Posterior vena cava (tissue), 2 donors: ENCODE results near the gene FLNC. TPM values are rescaled to one million over a fixed set of nuclear protein-coding genes. Genes with fewer than 3 reads are reported as not detected.

ENCODE experiments used
- DNase-seq: peaks from one replicate; pipeline ENCODE4 v3.0.0-alpha.2; 2020; ENCODE audit warnings: low spot score
- intact Hi-C, 2 donors: fragments of 100-400 bp; cut with DNase I; formaldehyde crosslinking; loops; one replicate each; pipeline versions ENCODE4 v1.14.1 to v1.14.2; 2022 to 2023
- long read RNA-seq, 2 donors: library from polyadenylated mRNA; unstranded; transcript quantifications; one replicate each; pipeline ENCODE4 v2.0.0, GENCODE V29; 2020 to 2021
- total RNA-seq, 2 donors: library from RNA; stranded (reverse); fragmentation: NEBNext Ultra II Directional; extraction: Animal tissue kit (Norgen Biotek cat#: 25700); gene quantifications; one replicate each; pipeline ENCODE4 v1.2.1, GENCODE V29; 2021
- donor health status: DM: yes; HTN: yes; CAD: no.
- donor health status: DM: yes; HTN: yes; CAD: no.

Gene FLNC, protein sequence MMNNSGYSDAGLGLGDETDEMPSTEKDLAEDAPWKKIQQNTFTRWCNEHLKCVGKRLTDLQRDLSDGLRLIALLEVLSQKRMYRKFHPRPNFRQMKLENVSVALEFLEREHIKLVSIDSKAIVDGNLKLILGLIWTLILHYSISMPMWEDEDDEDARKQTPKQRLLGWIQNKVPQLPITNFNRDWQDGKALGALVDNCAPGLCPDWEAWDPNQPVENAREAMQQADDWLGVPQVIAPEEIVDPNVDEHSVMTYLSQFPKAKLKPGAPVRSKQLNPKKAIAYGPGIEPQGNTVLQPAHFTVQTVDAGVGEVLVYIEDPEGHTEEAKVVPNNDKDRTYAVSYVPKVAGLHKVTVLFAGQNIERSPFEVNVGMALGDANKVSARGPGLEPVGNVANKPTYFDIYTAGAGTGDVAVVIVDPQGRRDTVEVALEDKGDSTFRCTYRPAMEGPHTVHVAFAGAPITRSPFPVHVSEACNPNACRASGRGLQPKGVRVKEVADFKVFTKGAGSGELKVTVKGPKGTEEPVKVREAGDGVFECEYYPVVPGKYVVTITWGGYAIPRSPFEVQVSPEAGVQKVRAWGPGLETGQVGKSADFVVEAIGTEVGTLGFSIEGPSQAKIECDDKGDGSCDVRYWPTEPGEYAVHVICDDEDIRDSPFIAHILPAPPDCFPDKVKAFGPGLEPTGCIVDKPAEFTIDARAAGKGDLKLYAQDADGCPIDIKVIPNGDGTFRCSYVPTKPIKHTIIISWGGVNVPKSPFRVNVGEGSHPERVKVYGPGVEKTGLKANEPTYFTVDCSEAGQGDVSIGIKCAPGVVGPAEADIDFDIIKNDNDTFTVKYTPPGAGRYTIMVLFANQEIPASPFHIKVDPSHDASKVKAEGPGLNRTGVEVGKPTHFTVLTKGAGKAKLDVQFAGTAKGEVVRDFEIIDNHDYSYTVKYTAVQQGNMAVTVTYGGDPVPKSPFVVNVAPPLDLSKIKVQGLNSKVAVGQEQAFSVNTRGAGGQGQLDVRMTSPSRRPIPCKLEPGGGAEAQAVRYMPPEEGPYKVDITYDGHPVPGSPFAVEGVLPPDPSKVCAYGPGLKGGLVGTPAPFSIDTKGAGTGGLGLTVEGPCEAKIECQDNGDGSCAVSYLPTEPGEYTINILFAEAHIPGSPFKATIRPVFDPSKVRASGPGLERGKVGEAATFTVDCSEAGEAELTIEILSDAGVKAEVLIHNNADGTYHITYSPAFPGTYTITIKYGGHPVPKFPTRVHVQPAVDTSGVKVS (N-terminal part only)
- total RNA-seq: 100 to 1,000 TPM; 440 to 856 TPM
- long read RNA-seq, donor 1, partial matches to known transcripts: 325 of 341 reads
- long read RNA-seq, donor 1, other reads (novel, unspliced or antisense): 16 of 341 reads
- long read RNA-seq, donor 2, partial matches to known transcripts: 558 of 599 reads
- long read RNA-seq, donor 2, other reads (novel, unspliced or antisense): 41 of 599 reads

- no peak for DNase-seq
- intact Hi-C loops: loop anchor here in 1 of 2 donors (5.0 kb wide), 2 partner anchors 48 to 73 kb away; no protein-coding TSS in a partner anchor
Observed at GRCh38 chr7:128830231-128831177, at the start of gene FLNC. Gene FLNC (plus strand): TSS chr7:128830406. CDS start chr7:128830638, 232 bp downstream.

DNA sequence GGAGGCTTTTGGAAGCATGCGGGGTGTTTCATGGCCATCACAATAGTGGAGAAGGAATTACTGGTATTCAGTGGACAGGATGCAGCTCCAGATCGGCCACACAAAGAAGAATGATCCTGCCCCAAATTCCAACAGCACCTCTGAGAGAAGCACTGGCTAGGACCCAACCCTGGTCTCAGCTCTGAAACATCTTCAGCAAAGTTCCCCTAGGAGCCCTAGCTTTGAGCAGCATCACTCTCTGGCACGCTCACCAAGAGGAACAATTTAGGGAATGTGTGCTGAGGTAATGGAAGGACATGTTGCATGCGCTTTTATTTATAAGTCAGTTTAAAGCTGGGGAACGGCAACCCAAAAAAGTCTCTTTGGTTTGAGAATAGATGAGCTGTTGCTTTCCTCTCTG, 49.1 kb upstream of the FLNC start:
- DNase-seq: no peak
- intact Hi-C loops: loop anchor here in 1 of 2 donors (5.0 kb wide), 1 partner anchor 51 kb away; the partner anchor contains the start of gene FLNC

GRCh38 chr7:128781851-128782250, 48.4 kb upstream of the FLNC start:
- DNase-seq: no peak
- intact Hi-C loops: loop anchor here in 1 of 2 donors (5.0 kb wide), 1 partner anchor 50 kb away; the partner anchor contains the start of gene FLNC

DNA sequence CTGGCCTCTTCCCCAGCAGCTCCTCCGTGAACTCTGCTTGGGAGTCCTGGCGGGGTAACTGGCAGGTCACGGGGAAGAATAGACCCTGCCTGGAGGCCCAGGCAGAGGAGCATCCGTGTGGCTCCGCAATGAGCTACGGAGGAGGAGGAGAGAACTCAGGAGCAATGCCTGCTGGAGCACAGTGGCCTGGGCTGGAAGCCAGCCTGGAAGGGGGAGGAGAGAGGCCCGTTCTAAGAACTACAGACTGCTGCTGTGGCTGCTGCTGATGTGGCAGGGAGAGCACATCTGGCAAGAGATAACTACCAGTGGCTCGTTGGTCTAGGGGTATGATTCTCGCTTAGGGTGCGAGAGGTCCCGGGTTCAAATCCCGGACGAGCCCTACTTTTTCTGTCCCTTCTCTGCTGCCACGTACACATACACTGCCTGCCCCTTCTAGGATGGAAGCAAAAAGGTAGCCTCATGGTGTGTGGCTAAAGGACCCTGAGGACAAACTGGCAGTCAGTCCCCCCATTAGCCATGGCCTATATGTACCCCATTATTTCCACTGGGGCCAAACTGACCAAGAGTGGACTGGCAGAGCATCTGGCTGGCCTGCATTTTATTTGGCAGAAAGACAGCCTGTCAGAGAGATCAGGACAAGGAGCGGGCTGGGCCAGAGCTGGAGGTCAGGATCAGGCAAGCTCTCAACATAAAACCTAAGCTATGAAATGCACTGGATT, 46.9 kb upstream of the FLNC start:
- intact Hi-C loops: loop anchor here in 1 of 2 donors (5.0 kb wide), 1 partner anchor 49 kb away; the partner anchor contains the start of gene FLNC
- peak; percentile 95 for DNase-seq

DNA sequence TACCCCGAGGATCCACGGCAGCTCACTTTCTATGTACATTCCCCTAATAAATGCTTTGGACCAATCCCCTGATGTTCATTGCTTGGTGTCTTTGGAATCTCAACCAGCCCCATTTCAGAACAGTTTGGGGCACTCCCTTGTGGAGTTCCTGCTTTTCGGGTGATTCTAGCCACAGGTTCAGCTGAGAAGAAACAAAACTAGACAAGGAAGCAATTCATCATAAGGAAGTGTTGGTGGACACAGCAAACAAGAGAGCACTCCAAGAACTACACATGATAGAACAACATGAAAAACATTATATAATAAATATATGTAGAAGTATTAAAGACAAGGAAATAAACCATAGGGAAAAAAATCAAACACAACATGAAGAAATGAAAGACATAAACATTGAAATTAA, 44.5 kb upstream of the FLNC start:
- no peak for DNase-seq
- intact Hi-C loops: no loop called here

GRCh38 chr7:128788446-128789412, 41.5 kb upstream of the FLNC start:
- intact Hi-C loops: no loop called here
- no peak for DNase-seq

- DNase-seq: no peak
- intact Hi-C loops: no loop called here
Observed at GRCh38 chr7:128790315-128791041, 39.7 kb upstream of the FLNC start.

GRCh38 chr7:128791121-128791971, 38.9 kb upstream of the FLNC start, which contains the start of gene CCDC136:
Gene CCDC136 (plus strand): TSS chr7:128791968. CDS start chr7:128792412, 444 bp downstream.
- peak; percentile 86 for DNase-seq
- intact Hi-C loops: no loop called here

GRCh38 chr7:128791972-128792327, 38.3 kb upstream of the FLNC start:
- intact Hi-C loops: no loop called here
- no peak for DNase-seq

DNA sequence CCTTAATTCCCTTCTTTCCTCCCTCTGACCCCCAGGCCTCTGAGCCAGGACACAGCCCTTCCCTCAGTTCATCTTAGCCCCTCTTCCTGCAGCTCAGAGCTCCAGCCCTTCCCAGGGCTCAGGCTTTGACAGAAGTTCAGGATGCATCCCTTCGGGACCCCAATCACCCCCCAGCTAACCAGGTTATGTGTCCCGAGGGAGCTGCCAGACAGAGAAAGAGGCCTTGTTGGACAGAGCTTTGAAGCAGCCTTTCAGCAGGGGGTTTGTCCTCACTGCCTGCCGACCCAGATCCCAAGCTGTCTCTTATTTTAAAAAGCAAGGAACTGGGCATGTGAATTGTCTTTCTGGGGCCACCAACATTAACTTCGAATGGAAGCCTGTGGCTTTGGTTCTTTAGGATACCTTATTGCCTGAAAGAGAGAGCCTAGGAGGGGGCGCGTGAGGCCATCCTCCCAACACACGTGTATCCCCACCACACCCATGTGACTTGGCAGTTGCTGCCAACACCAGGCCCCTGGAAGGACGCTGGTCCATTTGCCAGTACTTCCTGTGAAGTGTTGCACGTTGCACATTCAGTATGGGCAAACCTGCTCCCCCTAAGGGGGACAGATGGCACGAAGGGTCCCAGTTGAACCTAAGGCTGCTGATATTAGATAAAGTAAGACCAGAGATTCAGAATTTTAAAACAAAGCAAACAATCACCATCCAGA, 37.6 kb upstream of the FLNC start:
- intact Hi-C loops: no loop called here

DNA sequence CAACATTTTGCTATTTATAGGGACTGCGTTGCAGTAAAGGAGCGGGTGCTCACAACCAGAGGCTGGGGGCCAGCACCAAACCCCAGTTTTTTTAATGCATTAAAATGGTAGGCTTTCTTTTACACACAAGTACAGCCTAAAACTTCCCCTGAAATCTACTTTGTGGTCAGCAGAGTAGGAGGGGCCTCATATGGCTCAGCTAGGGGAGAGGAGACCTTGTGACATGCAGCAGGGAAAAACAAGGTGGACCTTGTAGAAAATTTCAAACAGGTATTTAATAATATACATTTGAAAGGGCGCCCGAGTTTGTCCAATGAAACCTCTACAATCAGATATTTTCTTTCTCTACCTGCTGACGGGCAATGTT, 37.0 kb upstream of the FLNC start:
- intact Hi-C loops: no loop called here
- DNase-seq: no peak

More for the DNA sequence above, 37.6 kb upstream of the FLNC start:
- DNase-seq: no peak

- intact Hi-C loops: no loop called here
- no peak for DNase-seq
Observed at GRCh38 chr7:128794020-128794419, 36.2 kb upstream of the FLNC start.

- DNase-seq: no peak
- intact Hi-C loops: no loop called here
Observed at GRCh38 chr7:128794436-128794835, 35.8 kb upstream of the FLNC start.

- no peak for DNase-seq
- intact Hi-C loops: no loop called here
Observed at GRCh38 chr7:128795129-128795528, 35.1 kb upstream of the FLNC start.
